HepG2 (cell line): Measurements from ENCODE around the gene PTPN20. TPM values are rescaled to one million over a fixed set of nuclear protein-coding genes. Genes with fewer than 3 reads are reported as not detected.

Source experiments
- ATAC-seq: fragments of 200-7000 bp; cut with Tn5 transposase; 3 replicates; pipeline ENCODE4 v1.9.1; 2020; ENCODE audit warnings: mild to moderate bottlenecking, moderate library complexity
- BruUV-seq: library from RNA; stranded (reverse); fragments of 400-500 nt; replicated peaks from 2 replicates; lab custom pipeline; 2021; lab: Mats Ljungman, UMichigan
- CTCF ChIA-PET: fragments of 300-600 bp; formaldehyde crosslinking; extraction: SDS; loops from one replicate; lab custom pipeline; 2021; ENCODE audit warnings: low total read pairs, inconsistent platforms, low intra/inter-chr PET ratio; lab: Yijun Ruan, JAX
- POLR2A ChIA-PET: fragments of 350-600 bp; sonication (Branson Sonifier 250); formaldehyde crosslinking; loops from one replicate; lab custom pipeline; 2020; ENCODE audit warnings: antibody characterized with exemption, inconsistent platforms; lab: Yijun Ruan, JAX
- DNase-seq: peaks from one replicate; pipeline ENCODE4 v3.0.0-alpha.2; 2015; ENCODE audit warnings: low spot score
- FAIRE-seq: peaks from 3 replicates; lab custom pipeline; 2011; peaks lifted over from hg19 to GRCh38; lab: Jason Lieb, UNC
- H2AFZ ChIP-seq: one replicate; pipeline ENCODE4 v1.6.1; 2011; ENCODE audit warnings: low read length, inconsistent platforms
- H3K27ac ChIP-seq: fragments of 300-600 bp; 3 replicates; pipeline ENCODE4 v1.8.0; 2011; ENCODE audit warnings: mixed run types, mild to moderate bottlenecking, mixed read lengths, low read length, inconsistent platforms; ENCODE audit not compliant: insufficient read depth; ENCODE audit errors: extremely low read length
- H3K27me3 ChIP-seq, 2 experiments: fragments of 200-600 bp in 1 of 2; 2 replicates in 1 of 2; 3 replicates in 1 of 2; pipeline versions ENCODE4 v1.6.0 to v1.8.0; 2011; ENCODE audit warnings: low read length in 2 of 2, mild to moderate bottlenecking in 2 of 2, moderate library complexity in 2 of 2, inconsistent platforms in 1 of 2; ENCODE audit not compliant: insufficient read depth in 2 of 2, control insufficient read depth in 1 of 2
- H3K36me3 ChIP-seq, 2 experiments: fragments of 200-600 bp in 1 of 2; replicated peaks in 1 of 2; 2 replicates in 1 of 2; 3 replicates in 1 of 2; pipeline versions ENCODE4 v1.5.1 to v1.8.0; 2011; ENCODE audit warnings: low read length in 2 of 2, inconsistent platforms in 1 of 2; ENCODE audit not compliant: insufficient read depth in 2 of 2, control insufficient read depth in 1 of 2
- H3K4me1 ChIP-seq: 2 replicates; pipeline ENCODE4 v1.5.1; 2012; ENCODE audit warnings: low read length, inconsistent platforms; ENCODE audit not compliant: insufficient read depth
- H3K4me2 ChIP-seq: 2 replicates; pipeline ENCODE4 v1.6.0; 2011; ENCODE audit warnings: low read depth, low read length, inconsistent platforms
- H3K4me3 ChIP-seq, 3 experiments: fragments of 200-600 bp in 1 of 3; sonication (generic), shearing (Covaris generic) in 1 of 3; replicated peaks in 1 of 3; 2 replicates each; pipeline ENCODE4 v1.5.1; 2011 to 2016; ENCODE audit warnings: low read length in 3 of 3, inconsistent platforms in 2 of 3, low read depth in 2 of 3, mild to moderate bottlenecking in 2 of 3, control low read depth in 1 of 3, mixed read lengths in 1 of 3; ENCODE audit not compliant: insufficient read depth in 1 of 3
- H3K79me2 ChIP-seq: one replicate; pipeline ENCODE4 v1.6.1; 2011; ENCODE audit warnings: low read length, inconsistent platforms; ENCODE audit not compliant: insufficient read depth
- H3K9ac ChIP-seq: 2 replicates; pipeline ENCODE4 v1.6.0; 2011; ENCODE audit warnings: mild to moderate bottlenecking, low read depth, low read length, inconsistent platforms; ENCODE audit not compliant: insufficient read depth
- H3K9me3 ChIP-seq: 2 replicates; pipeline ENCODE4 v1.5.1; 2012; ENCODE audit warnings: mild to moderate bottlenecking, low read length
- H4K20me1 ChIP-seq: 2 replicates; pipeline ENCODE4 v1.6.0; 2011; ENCODE audit warnings: inconsistent platforms, mild to moderate bottlenecking, low read length, moderate library complexity; ENCODE audit not compliant: insufficient read depth
- KAT8 ChIP-seq: IDR thresholded peaks from 2 replicates; pipeline ENCODE4 v1.6.1; 2016; ENCODE audit warnings: missing genetic modification reagents, missing compliant biosample characterization
- MATR3 ChIP-seq: sonication (generic); formaldehyde crosslinking; IDR thresholded peaks from 2 replicates; pipeline ENCODE4 v1.4.0; 2020; ENCODE audit warnings: missing genetic modification reagents
- RARA ChIP-seq: IDR thresholded peaks from 2 replicates; pipeline ENCODE4 v1.6.1; 2016; ENCODE audit warnings: missing genetic modification reagents, missing compliant biosample characterization
- SMARCC2 ChIP-seq: fragments of 450-650 bp; IDR thresholded peaks from 2 replicates; pipeline ENCODE4 v1.6.1; 2017; ENCODE audit warnings: antibody characterized with exemption, mild to moderate bottlenecking
- THYN1 ChIP-seq: sonication (generic); formaldehyde crosslinking; IDR thresholded peaks from 2 replicates; pipeline ENCODE4 v1.8.1; 2023; ENCODE audit warnings: low read depth, mild to moderate bottlenecking, moderate library complexity, missing genetic modification reagents, borderline replicate concordance
- ZFP90 ChIP-seq: sonication (generic); formaldehyde crosslinking; IDR thresholded peaks from 2 replicates; pipeline ENCODE4 v1.8.0; 2022; ENCODE audit warnings: missing genetic modification reagents, mild to moderate bottlenecking, inconsistent platforms, borderline replicate concordance
- ZNF484 ChIP-seq: sonication (generic); formaldehyde crosslinking; IDR thresholded peaks from 2 replicates; pipeline ENCODE4 v1.5.1; 2020; ENCODE audit warnings: mild to moderate bottlenecking, low read depth, missing genetic modification reagents, borderline replicate concordance
- ZNF558 ChIP-seq: sonication (generic); formaldehyde crosslinking; IDR thresholded peaks from 2 replicates; pipeline ENCODE4 v1.9.0; 2022; ENCODE audit warnings: mild to moderate bottlenecking, missing genetic modification reagents, borderline replicate concordance
- ZNF674 ChIP-seq: sonication (generic); formaldehyde crosslinking; IDR thresholded peaks from 2 replicates; pipeline ENCODE4 v1.5.0; 2020; ENCODE audit warnings: low read depth, mild to moderate bottlenecking, missing genetic modification reagents
- ZNF687 ChIP-seq: sonication (generic); formaldehyde crosslinking; IDR thresholded peaks from 2 replicates; pipeline ENCODE4 v1.5.1; 2020; ENCODE audit warnings: mild to moderate bottlenecking, missing genetic modification reagents, moderate library complexity
- ZNF737 ChIP-seq: sonication (generic); formaldehyde crosslinking; IDR thresholded peaks from 2 replicates; pipeline ENCODE4 v1.5.0; 2020; ENCODE audit warnings: missing genetic modification reagents, mild to moderate bottlenecking, borderline replicate concordance
- WGBS: methylation state at CpG from one replicate; pipeline ENCODE4 v1.1.6; 2017; ENCODE audit warnings: low lambda C conversion rate; 5-methylcytosine and 5-hydroxymethylcytosine counted together
- in situ Hi-C: cut with HindIII; loops from 2 replicates; pipeline ENCODE4 v1.10.0; 2017; ENCODE audit warnings: low pct_unique_long_range_greater_than_20kb; ENCODE audit not compliant: extremely low pct_ligation_motif_present
- intact Hi-C: fragments of 100-400 bp; cut with micrococcal nuclease; formaldehyde crosslinking; loops from one replicate; pipeline ENCODE4 v1.10.0; 2022; ENCODE audit not compliant: unreplicated experiment
- polyA plus RNA-seq, 8 experiments: library from polyadenylated mRNA; depleted of rRNA in 3 of 8; stranded (reverse) in 7 of 8; unstranded in 1 of 8; fragments of >200 nt; fragmentation: Illumina TruSeq in 4 of 8; extraction: Trizol in 4 of 8; gene quantifications; 2 replicates each; pipeline versions ENCODE4 v1.2.1 to v1.2.3, GENCODE V29; 2011 to 2016; ENCODE audit warnings: low read depth in 4 of 8, missing spikeins in 1 of 8, mixed read lengths in 1 of 8; ENCODE audit not compliant: insufficient read depth in 1 of 8
- total RNA-seq, 5 experiments: library from RNA; depleted of rRNA; stranded (reverse); fragments of >200 nt; fragmentation: Illumina TruSeq; extraction: Trizol; gene quantifications; 2 replicates each; pipeline ENCODE4 v1.2.3, GENCODE V29; 2016; ENCODE audit warnings: low read depth in 1 of 5

Gene PTPN20
- total and polyA plus RNA-seq, 2 of the 13 experiments (the other 11 are each of a cell fraction or from before 2014, with no cell fraction given), result not detected

DNA sequence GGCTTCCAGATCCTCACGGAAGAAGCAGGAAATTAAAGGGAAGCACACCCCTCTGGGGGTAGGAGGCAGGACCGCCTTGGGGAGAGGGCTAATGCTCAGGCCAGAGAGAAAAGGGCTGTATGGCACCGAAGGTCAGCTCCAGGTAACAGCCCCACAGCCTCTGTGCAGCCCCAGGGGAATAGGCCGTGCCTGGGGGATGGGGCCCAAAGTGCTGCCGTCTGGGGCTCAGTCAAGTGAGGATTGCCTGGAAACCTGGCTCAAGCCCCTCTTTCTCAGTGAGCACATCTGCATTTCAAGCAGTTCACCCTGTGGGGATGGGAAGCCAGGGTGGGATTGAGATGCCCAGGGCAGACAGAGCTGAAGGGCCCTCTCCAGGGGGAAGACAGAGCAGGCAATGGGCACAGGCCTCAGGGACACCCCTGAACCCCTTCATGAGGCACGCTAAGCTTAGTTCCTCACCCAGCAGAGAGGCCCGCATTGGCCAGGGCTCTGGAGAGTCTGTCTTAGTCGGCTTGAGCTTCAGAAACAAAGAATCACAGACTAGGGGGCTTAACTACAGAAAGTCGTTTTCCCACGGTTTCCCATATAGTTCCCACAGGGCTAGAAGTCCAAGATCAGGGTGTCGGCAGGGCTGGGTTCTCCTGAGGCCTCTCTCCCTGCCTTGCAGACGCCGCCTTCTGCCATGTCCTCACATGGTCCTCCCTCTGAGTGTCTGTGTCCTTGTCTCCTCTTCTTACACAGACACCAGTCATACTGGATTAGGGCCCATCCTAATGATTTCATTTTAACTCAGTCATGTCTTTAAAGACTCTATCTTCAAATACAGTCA, 118.2 kb downstream of the PTPN20 start (continued):
- TF ChIP-seq ZNF687 (CRISPR knock-in tag), result no peak
- no peak for TF ChIP-seq ZFP90 (CRISPR knock-in tag)
- TF ChIP-seq THYN1, result no peak
- no peak for TF ChIP-seq ZNF484 (CRISPR knock-in tag)
- no peak for TF ChIP-seq ZNF674 (CRISPR knock-in tag)
- no peak for TF ChIP-seq ZNF737

DNA sequence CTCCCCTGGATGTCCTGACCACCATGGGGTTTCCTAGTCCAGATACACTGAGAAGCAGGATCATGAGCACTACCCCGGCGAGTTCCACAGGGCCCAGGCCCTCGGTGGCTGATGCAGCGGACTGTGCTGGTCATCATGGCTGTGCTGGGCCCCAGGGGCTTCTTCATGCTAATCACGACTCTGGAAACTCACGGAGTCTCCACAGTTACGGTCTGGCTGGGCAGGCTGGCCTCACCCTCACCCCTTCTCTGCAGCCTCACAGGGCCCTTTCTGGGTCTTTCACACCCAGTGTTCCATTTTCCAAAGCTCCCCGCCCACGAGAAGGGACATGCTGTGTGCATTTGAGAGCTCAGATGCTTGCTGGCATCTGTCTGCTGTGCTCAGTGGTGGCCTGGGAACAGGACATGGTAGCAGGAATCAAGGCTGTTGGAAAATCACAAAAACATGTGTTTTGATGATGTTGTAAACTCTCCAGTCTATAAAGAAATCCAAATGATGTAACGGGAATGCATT, 119.0 kb downstream of the PTPN20 start:
- FAIRE-seq, result no peak
- no peak overlapping the region for H2AFZ ChIP-seq
- no peak overlapping the region for H3K9ac ChIP-seq
- no peak for DNase-seq
- intact Hi-C loops (no loop called here), in situ Hi-C loops (no loop called here)
- ATAC-seq, result no peak
- no peaks in the 10 kb centered on the region for H3K9me3 ChIP-seq
- H3K27ac ChIP-seq, result no peak overlapping the region
- H3K4me3 ChIP-seq, result no peak overlapping the region
- H3K36me3 ChIP-seq, result no peaks in the 10 kb centered on the region
- whole genome bisulfite sequencing, result 19% methylated on average over 6 of the region's 10 CpGs
- no TSS peak for BruUV-seq
- no peaks in the 10 kb centered on the region for H4K20me1 ChIP-seq
- H3K4me1 ChIP-seq, result no peaks in the 10 kb centered on the region
- POLR2A ChIA-PET, result no interaction called here
- H3K27me3 ChIP-seq, result peaks cover 4 to 21% of the 10 kb centered on the region in 2 experiments; a peak in 4 of 5 replicates
- no peak overlapping the region for H3K4me2 ChIP-seq
- CTCF ChIA-PET, result no interaction called here
- no peaks in the 10 kb centered on the region for H3K79me2 ChIP-seq
- TF ChIP-seq KAT8 (CRISPR knock-in tag) (no peak), SMARCC2 (no peak), ZNF558 (CRISPR knock-in tag) (no peak), RARA (CRISPR knock-in tag) (no peak), MATR3 (CRISPR knock-in tag) (no peak)
